Coronary artery (tissue), 2 donors: ENCODE data around the gene DAPK3.

ENCODE experiments used
- DNase-seq: peaks from one replicate; pipeline ENCODE4 v3.0.0-alpha.2; 2017; ENCODE audit warnings: low spot score
- H3K27ac ChIP-seq, 2 donors: fragments of 200-600 bp; sonication (generic); one replicate each; pipeline ENCODE4 v1.5.1; 2016 to 2019
- H3K4me3 ChIP-seq: fragments of 200-600 bp; sonication (generic); 2 replicates; pipeline ENCODE4 v1.5.1; 2016; ENCODE audit warnings: mild to moderate bottlenecking, moderate library complexity
- CTCF ChIP-seq: fragments of 200-600 bp; sonication (generic); IDR thresholded peaks from one replicate; pipeline ENCODE4 v1.5.1; 2019; ENCODE audit warnings: antibody characterized with exemption

DAPK3 gene

DNA sequence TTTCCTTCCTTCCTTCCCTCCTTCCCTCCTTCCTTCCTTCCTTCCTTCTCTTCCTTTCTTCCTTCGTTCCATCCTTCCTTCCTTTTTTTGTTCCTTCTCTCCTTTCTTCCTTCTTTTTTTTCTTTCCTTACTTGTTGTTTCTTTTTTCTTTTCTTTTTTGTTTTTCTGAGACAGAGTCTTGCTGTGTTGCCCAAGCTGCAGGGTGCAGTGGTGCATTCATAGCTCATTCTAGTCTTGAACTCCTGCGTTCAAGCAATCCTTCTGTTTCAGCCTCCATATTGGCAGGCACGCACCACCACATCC is 19.9 kb upstream of the DAPK3 start:
- DNase-seq, result no peak
- H3K4me3 ChIP-seq, result no peak overlapping the region
- H3K27ac ChIP-seq, result no peak overlapping the region
- no peak for TF ChIP-seq CTCF

DNA sequence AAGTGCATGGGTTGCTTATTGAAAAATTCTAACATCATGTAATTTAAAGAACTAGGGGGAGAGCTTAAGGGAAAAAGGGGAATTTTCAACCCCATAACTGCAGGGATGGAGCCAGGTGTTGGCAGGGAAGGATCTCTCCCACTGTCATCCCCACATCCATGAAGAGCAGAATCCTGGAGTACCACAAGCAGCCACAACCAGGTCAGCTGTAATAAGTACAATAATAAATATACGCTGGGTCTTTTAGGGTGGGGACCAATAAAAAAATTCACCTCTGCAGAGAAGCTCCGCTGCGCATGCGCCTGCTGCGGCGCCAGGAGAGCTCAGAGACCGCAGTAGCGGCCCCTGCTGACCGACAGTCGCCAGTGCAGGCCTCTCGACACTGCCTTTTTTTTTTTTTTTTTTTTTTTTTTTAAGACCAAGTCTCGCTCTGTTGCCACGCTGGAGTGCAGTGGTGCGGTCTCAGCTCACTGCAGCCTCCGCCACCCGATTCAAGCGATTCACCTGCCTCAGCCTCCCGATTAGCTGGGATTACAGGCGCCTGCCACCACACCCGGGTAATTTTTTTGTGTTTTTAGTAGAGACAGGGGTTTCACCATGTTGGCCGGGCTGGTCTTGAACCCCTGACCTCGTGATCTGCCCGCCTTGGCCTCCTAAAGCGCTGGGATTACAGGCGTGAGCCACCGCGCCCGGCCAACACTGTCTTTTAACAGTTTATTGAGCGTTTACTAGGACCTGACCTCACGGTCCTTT is 16.9 kb upstream of the DAPK3 start:
- DNase-seq, result no peak
- TF ChIP-seq CTCF, result peak; percentile 71
- no peak overlapping the region for H3K27ac ChIP-seq
- H3K4me3 ChIP-seq, result peak overlapping the region; percentile 49

GRCh38 chr19:3986260-3987041 is 15.6 kb upstream of the DAPK3 start:
- peak; percentile 55 for TF ChIP-seq CTCF
- Histone ChIP-seq H3K4me3 (peak overlapping the region; percentile 96), H3K27ac (peak overlapping the region; percentile 93 to 98)
- DNase-seq, result no peak

DNA sequence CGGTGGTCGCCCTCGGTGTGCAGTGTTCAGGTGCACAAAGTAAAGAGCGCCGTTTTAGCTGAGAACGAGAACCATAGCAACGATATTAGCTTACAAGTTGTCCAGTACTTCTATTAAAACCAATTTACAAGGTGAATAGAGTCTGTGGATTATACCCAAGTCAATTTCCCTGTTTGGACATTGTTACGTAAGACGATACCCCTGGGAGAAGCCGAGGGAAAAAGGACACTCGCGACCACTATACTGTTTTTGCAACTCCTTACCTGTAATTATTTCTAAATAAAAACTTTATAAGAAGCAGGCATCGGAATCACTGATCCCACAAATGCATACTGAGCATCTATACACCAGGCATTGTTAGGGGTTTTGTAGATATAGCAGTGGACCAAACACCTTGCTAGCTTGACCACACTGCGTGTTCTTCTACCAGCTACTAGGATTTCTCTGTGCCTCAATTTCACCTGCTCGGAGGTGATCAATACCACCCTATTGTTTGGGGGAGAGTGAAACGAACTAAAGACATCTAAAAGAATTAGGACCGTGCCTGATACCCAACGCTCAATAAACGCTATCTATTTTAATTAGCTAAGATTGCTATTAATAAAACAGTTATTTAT is 14.9 kb upstream of the DAPK3 start:
- DNase-seq, result peak; percentile 72
- peak overlapping the region; percentile 93 to 98 for H3K27ac ChIP-seq
- TF ChIP-seq CTCF, result no peak
- H3K4me3 ChIP-seq, result peak overlapping the region; percentile 96

DNA sequence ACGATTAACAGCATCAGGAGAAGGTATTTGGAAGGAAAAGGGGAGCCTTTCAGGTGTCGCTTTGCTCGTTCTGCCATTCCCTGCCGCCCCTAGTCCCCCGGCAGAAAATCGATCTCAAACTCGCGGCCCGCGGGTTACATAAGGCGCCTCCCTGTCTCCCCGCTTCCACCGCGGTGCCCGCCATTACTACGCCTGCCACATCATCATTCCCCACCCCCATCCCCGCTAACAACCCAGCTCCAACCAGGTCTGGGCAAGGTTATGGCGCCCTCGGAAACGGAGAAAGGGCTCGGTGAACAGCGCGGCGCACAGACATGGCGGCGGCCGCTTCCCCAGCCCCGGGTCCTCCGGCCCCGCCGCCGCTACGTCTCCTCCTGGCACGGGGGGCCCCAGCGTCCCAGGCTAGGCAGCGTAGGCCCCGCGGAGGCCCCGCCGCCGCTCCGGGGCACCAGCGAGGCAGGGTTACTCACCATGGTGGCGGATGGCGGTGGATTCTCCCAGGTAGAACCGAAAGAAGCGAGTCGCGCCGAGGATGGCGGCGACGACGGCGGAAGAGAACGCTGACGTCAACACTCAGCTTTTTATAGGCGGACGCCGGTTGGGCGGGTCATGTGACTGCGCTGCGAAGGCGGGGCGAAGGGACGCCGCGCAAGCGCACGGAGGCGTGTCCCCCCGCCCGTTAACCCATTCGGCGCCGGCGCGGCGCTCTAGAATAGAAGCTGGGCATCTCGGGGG is 14.2 kb upstream of the DAPK3 start, which contains the start of gene EEF2:
EEF2 (minus strand) TSS at position 556 of the 735 bp plus-strand sequence; CDS start at position 473, 83 bp downstream.
- peak within 1 kb of the TSS; percentile 93 to 98 for H3K27ac ChIP-seq
- H3K4me3 ChIP-seq, result peak within 1 kb of the TSS; percentile 96
- peak; percentile 92 for DNase-seq
- TF ChIP-seq CTCF, result no peak

- H3K27ac ChIP-seq, result peak overlapping the region; percentile 93 to 98
- TF ChIP-seq CTCF, result no peak
- H3K4me3 ChIP-seq, result peak overlapping the region; percentile 96
- DNase-seq, result no peak
Observed at GRCh38 chr19:3984584-3984907, 13.6 kb upstream of the DAPK3 start.
